ENCODE measurements around the gene DRG1.
"Not testable (repeated sequence)": the region's sequence is repeated elsewhere in the genome, so short reads cannot be mapped to it uniquely, and the experiment has no call there.

DRG1 gene

GRCh38 chr22:31442768-31443489, 43.5 kb downstream of the DRG1 start:
- DNase-seq (ENCODE audit: low read depth, low spot score) = no peak

GRCh38 chr22:31443516-31443915, 44.1 kb downstream of the DRG1 start:
- DNase-seq (ENCODE audit: low read depth, low spot score) = no peak

GRCh38 chr22:31445642-31446041, 46.2 kb downstream of the DRG1 start:
- no peak for DNase-seq (ENCODE audit: low read depth, low spot score)

GRCh38 chr22:31446208-31446607, 46.8 kb downstream of the DRG1 start:
- DNase-seq (ENCODE audit: low read depth, low spot score) = no peak

- no peak for DNase-seq (ENCODE audit: low read depth, low spot score)
These were observed 47.4 kb downstream of the DRG1 start for GRCh38 chr22:31446767-31447166.

GRCh38 chr22:31447337-31447736, 47.9 kb downstream of the DRG1 start:
- no peak for DNase-seq (ENCODE audit: low read depth, low spot score)

- DNase-seq (ENCODE audit: low read depth, low spot score) = no peak
These were observed 49.0 kb downstream of the DRG1 start for GRCh38 chr22:31448382-31448781.

- no peak for DNase-seq (ENCODE audit: low read depth, low spot score)
These were observed 50.1 kb downstream of the DRG1 start for GRCh38 chr22:31449506-31449905.

GRCh38 chr22:31451709-31452571, 52.5 kb downstream of the DRG1 start:
- no peak for DNase-seq (ENCODE audit: low read depth, low spot score)

GRCh38 chr22:31461699-31462098, 62.3 kb downstream of the DRG1 start:
- no peak for DNase-seq (ENCODE audit: low read depth, low spot score)

GRCh38 chr22:31465307-31465706, 65.9 kb downstream of the DRG1 start:
- no peak for DNase-seq (ENCODE audit: low read depth, low spot score)

- no peak for DNase-seq (ENCODE audit: low read depth, low spot score)
These were observed 75.3 kb downstream of the DRG1 start for GRCh38 chr22:31474743-31475142.

GRCh38 chr22:31475800-31476199, 76.4 kb downstream of the DRG1 start:
- no peak for DNase-seq (ENCODE audit: low read depth, low spot score)

GRCh38 chr22:31477329-31477728, 77.9 kb downstream of the DRG1 start:
- no peak for DNase-seq (ENCODE audit: low read depth, low spot score)

GRCh38 chr22:31481129-31481528, 81.7 kb downstream of the DRG1 start:
- no peak for DNase-seq (ENCODE audit: low read depth, low spot score)

GRCh38 chr22:31482470-31482869, 83.1 kb downstream of the DRG1 start:
- not testable (repeated sequence) for DNase-seq (ENCODE audit: low read depth, low spot score)

Measured in iPS DF 19.7 (cell line).